Endometrium (tissue), 2 donors: ENCODE results near the gene ATP5PB.

ENCODE experiments used
- FAIRE-seq: peaks from 2 replicates; lab custom pipeline; 2012; peaks lifted over from hg19 to GRCh38; lab: Jason Lieb, UNC
- donor health status: control.
- donor health status: control.

ATP5PB gene

GRCh38 chr1:111446967-111447892 is 2.0 kb upstream of the ATP5PB start:
- no peak for FAIRE-seq

- no peak for FAIRE-seq
These were observed 764 bp upstream of the ATP5PB start for GRCh38 chr1:111448482-111448917.

DNA sequence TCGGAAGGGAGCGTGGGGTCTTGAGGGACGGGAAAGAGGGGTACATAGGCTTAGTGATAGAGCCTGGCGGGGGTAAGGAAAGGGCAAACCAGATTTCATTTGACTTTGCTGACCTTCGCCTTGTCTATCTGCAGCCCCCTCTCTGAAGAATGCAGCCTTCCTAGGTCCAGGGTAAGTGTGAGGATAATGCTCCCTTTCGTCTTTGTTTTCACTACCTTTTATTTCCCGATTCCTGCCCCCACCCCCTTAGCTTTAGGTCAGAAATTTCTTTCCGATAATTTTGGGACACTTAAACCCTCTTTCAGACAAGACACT is 396 bp downstream of the ATP5PB start:
- FAIRE-seq, result no peak

DNA sequence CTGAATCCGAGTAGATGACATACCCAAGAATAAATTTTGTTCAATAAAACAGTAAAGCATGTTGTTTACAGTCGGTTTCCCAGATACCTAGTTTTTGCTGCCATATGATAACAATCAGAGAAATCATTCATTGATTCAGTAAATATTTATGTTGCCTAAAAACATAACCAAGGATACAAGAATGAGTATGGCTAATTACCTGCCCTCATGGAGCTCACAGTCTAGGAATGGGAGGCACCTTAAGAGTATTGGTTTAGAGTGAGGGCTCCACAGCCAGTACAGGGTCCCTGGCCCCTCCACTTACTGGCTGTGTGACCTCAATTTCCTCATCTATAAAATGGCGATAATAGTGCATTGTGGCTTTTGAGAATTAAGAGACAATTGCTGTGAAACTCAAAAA is 921 bp downstream of the ATP5PB start:
- FAIRE-seq, result no peak

GRCh38 chr1:111452581-111452980 is 3.3 kb downstream of the ATP5PB start:
- FAIRE-seq, result no peak

DNA sequence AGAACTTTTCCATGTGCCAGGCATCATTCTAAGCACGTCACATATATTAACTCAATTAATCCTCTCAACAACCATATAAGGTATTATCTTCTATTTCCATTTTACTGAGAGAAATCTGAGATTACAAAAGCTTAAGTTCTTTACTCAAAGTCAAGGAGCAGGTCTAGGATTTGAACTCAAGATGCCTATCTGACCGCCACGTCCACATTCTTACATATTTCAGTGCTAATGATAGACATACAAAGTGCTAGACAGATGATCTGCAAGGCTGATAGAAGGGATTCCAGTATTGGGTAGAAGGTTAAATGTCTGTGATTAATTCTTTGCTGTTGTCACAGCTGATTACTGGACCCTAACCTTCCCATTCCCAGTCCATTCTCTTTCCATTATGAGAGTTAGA is 4.4 kb downstream of the ATP5PB start:
- FAIRE-seq, result no peak

GRCh38 chr1:111454859-111455641 is 5.8 kb downstream of the ATP5PB start:
- no peak for FAIRE-seq

DNA sequence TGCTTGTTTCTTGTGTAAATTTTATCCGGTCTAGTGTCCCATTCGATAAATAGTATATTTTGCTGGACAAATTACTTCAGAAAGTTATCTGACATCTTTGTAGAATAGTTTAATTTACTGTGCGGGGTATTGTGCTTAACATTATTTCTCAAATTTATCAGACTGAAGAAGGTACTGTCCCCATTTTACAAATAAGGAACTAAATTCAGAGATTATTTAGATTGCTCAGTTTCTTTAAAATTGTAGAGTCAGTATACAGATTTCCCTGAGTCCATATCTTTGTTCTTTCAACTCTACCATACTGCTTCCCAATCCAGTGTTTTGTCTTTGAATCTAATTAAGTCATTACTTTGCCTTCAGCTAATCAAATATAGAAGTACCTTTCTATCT is 6.4 kb downstream of the ATP5PB start:
- FAIRE-seq, result no peak

DNA sequence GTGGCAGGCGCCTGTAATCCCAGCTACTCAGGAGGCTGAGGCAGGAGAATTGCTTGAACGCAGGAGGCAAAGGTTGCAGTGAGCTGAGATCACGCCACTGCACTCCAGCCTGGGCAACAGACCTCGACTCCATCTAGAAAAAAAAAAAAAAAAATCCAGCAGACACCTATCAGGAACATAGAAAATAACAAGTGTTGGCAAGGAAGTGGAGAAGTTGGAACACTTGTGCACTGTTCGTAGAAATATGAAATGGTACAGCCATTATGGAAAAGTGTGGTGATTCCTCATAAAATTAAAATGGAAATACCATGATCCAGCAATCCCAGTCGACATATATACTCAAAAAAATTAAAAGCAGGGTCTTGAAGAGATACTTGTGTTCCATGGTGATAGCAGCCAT is 12.5 kb downstream of the ATP5PB start:
- FAIRE-seq, result no peak

- FAIRE-seq, result no peak
These were observed 13.2 kb downstream of the ATP5PB start for GRCh38 chr1:111462370-111463028.

GRCh38 chr1:111463029-111463683 is 13.9 kb downstream of the ATP5PB start:
- FAIRE-seq, result no peak

DNA sequence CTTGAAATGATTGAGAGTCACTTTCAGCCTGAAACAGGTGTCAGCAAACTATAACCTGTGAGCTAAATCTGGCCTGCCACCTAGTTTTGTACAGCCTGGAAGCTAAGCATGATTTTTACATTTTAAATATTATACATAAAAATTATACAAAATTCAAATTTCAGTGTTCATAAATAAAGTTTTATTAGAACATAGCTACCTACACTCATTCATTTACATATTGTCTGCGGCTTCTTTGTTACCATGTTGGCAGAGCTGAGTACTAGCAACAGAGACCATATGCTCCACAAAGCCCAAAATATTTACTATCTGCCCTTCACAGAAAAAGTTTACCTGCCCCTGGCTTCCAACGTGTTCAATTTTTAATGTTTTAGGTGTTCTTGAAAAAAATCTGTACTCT is 16.5 kb downstream of the ATP5PB start:
- FAIRE-seq, result no peak

GRCh38 chr1:111466480-111466879 is 17.2 kb downstream of the ATP5PB start:
- FAIRE-seq, result no peak

DNA sequence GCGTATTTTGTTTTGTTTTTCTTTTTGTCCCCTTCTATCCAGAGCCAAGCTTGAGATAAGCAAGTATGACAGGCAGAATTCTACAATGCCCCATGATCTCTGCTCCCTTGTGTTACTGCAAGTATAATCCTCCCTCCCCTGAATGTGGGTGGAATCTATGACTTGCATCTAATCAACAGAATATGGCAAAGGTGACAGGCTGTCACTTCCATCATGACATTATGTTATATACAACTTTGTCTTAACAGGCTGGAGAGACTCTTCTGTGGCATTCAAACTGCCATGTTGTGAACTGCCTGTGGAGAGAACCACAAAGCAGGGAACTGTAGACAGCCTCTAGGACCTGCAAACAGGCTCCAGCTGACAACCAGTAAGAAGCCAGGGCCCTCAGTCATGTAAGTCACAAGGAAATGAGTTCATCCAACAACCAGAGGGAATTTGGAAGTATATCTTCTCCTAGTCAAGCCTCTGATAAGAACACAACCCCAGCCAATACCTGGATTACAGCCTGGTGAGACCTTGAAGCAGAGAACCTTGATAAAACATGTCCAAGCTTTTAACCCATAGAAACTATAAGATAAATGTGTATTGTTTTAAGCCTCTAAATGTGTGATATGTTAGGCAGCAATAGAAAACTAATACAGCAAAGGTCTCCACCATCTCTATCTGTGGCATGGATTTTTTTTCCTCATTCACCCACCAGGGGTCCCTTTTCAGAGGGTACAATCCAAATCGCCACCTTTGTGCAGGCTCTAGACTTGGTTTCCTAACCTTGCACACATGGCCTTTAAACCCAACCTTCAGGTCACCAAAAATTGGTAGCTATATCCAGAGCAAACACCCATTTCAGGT is 18.8 kb downstream of the ATP5PB start:
- FAIRE-seq, result no peak

DNA sequence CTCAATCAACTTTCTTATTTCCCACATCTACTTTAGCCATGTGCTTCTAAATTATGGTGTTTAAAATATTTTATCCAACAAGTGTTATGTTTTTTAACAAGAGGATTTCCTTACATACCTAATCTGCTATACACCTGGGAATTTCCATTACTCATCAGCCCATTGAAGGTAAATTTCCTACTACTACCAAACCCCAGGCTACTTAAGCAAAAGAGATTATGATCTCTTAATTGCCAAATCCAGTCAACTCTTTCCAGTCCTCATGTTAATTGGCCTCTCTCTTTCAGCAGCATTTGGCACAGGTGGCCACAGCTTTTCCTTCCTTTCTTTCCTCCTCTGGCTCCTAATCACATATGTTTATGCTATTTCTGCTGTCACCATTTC is 19.4 kb downstream of the ATP5PB start:
- no peak for FAIRE-seq

GRCh38 chr1:111469539-111469938 is 20.3 kb downstream of the ATP5PB start:
- no peak for FAIRE-seq

- FAIRE-seq, result no peak
These were observed 21.3 kb downstream of the ATP5PB start for GRCh38 chr1:111470596-111470995.

- no peak for FAIRE-seq
These were observed 21.7 kb downstream of the ATP5PB start for GRCh38 chr1:111471012-111471411.

GRCh38 chr1:111471538-111471937 is 22.3 kb downstream of the ATP5PB start:
- FAIRE-seq, result no peak

DNA sequence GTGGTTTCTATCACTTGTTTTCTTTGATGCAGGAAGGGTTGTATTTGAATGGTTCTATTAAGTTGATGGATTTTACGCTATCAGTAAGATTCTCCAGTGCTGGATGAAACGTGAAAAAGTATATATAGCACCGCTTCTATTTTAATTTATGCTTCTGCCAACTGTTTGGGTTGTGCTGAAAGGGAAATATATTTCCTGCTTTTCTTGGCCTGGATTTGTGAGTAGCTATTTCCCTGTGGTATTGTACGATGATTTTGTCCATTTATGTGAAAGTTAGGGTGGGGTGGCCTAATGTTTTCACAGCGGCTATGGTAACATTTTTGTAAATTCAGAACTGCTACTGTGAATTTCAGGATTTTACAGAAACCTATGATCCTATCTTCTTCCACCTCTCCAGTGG is 24.8 kb downstream of the ATP5PB start:
- no peak for FAIRE-seq

GRCh38 chr1:111474521-111474920 is 25.3 kb downstream of the ATP5PB start:
- no peak for FAIRE-seq
